SU-DHL-6 (cell line): ENCODE results near the gene DLX2.

Experiments
- H2AFZ ChIP-seq: fragments of 200-600 bp; sonication (generic); 2 replicates; pipeline ENCODE4 v1.6.1; 2014; ENCODE audit warnings: low read depth, mild to moderate bottlenecking, moderate library complexity, mixed read lengths, antibody characterized with exemption, low read length; ENCODE audit not compliant: severe bottlenecking
- H3F3A ChIP-seq: fragments of 200-600 bp; shearing (Covaris generic); 2 replicates; pipeline ENCODE4 v1.6.0; 2016; ENCODE audit warnings: antibody characterized with exemption, mild to moderate bottlenecking; ENCODE audit not compliant: insufficient read depth
- H3K27ac ChIP-seq: fragments of 200-600 bp; sonication (generic); 2 replicates; pipeline ENCODE4 v1.5.1; 2016; ENCODE audit warnings: low read depth, mild to moderate bottlenecking, low read length, moderate library complexity, mixed read lengths
- H3K27me3 ChIP-seq: fragments of 200-600 bp; sonication (generic), shearing (Covaris generic); 2 replicates; pipeline ENCODE4 v1.6.0; 2014; ENCODE audit warnings: mild to moderate bottlenecking, low read length
- H3K36me3 ChIP-seq: fragments of 200-600 bp; sonication (generic); 2 replicates; pipeline ENCODE4 v1.6.1; 2014; ENCODE audit warnings: mild to moderate bottlenecking, low read length, mixed read lengths
- H3K4me2 ChIP-seq: fragments of 300-600, 200-600 bp; shearing (Covaris generic), sonication (generic); 2 replicates; pipeline ENCODE4 v1.6.0; 2014; ENCODE audit warnings: low read length, low read depth, mild to moderate bottlenecking; ENCODE audit not compliant: poor library complexity, severe bottlenecking
- H3K4me3 ChIP-seq: fragments of 200-600 bp; sonication (generic); 2 replicates; pipeline ENCODE4 v1.5.1; 2014; ENCODE audit warnings: antibody characterized with exemption, low read length, mild to moderate bottlenecking, mixed read lengths; ENCODE audit not compliant: insufficient read depth, poor library complexity, severe bottlenecking
- H3K79me2 ChIP-seq: fragments of 200-600 bp; sonication (generic); 2 replicates; pipeline ENCODE4 v1.6.1; 2014; ENCODE audit warnings: mild to moderate bottlenecking, low read length, moderate library complexity; ENCODE audit not compliant: insufficient read depth
- H3K9ac ChIP-seq: fragments of 200-600 bp; sonication (generic); 2 replicates; pipeline ENCODE4 v1.7.0; 2014; ENCODE audit warnings: mild to moderate bottlenecking, low read length
- H3K9me2 ChIP-seq: fragments of 200-600 bp; sonication (generic); replicated peaks from 2 replicates; pipeline ENCODE4 v1.6.1; 2014; ENCODE audit warnings: low read length; ENCODE audit not compliant: insufficient read depth
- H3K9me3 ChIP-seq: fragments of 200-600 bp; sonication (generic); 2 replicates; pipeline ENCODE4 v1.6.1; 2014; ENCODE audit warnings: low read length, mixed read lengths; ENCODE audit not compliant: insufficient read depth
- H4K20me1 ChIP-seq: fragments of 200-600 bp; sonication (generic); 2 replicates; pipeline ENCODE4 v1.6.1; 2014; ENCODE audit warnings: low read depth, mild to moderate bottlenecking, antibody characterized with exemption, low read length, moderate library complexity, mixed read lengths
- EZH2phosphoT487 ChIP-seq: fragments of 200-600 bp; sonication (generic), shearing (Covaris generic); conservative IDR thresholded peaks from 2 replicates; pipeline ENCODE4 v1.6.1; 2018; ENCODE audit warnings: mild to moderate bottlenecking, antibody characterized with exemption, low read length, moderate library complexity, mixed read lengths
- TF ChIP-seq, protein P1 (sequence below): fragments of 200-600 bp; sonication (generic); IDR thresholded peaks from one replicate; pipeline ENCODE4 v1.5.1; 2017; ENCODE audit warnings: antibody characterized with exemption, mild to moderate bottlenecking, low read length, moderate library complexity; ENCODE audit not compliant: insufficient read depth, poor library complexity, severe bottlenecking

Gene DLX2

DNA sequence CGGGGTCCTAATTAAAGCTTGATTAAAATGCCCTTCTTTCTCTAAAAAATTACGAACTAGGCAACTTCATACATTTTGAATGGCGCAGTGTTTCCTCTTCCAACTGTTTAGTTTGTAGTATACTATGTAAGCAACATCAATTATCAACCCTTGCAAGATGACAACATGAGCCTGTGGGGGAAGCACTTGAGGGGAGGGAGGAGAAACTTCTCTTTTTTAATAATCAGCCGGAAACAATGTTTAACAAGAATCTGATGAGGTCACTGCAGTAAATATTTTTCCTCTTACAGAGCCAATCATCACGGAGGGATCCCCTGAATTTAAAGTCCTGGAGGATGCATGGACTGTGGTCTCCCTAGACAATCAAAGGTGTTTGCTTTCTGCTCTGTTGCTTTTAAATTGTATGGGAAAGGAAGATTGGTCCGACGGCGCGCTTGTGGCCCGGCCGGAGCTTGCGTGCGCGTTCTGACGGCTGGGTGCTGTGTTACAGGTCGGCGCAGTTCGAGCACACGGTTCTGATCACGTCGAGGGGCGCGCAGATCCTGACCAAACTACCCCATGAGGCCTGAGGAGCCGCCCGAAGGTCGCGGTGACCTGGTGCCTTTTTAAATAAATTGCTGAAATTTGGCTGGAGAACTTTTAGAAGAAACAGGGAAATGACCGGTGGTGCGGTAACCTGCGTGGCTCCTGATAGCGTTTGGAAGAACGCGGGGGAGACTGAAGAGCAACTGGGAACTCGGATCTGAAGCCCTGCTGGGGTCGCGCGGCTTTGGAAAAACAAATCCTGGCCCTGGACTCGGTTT, 22.7 kb downstream of the DLX2 start:
- H3K9ac ChIP-seq, result no peak overlapping the region
- H3K27ac ChIP-seq, result no peak overlapping the region
- H3K4me2 ChIP-seq, result no peak overlapping the region
- H4K20me1 ChIP-seq, result no peaks in the 10 kb centered on the region
- H3K9me3 ChIP-seq, result no peaks in the 10 kb centered on the region
- H3K9me2 ChIP-seq, result no peaks in the 10 kb centered on the region
- no peaks in the 10 kb centered on the region for H3K36me3 ChIP-seq
- TF ChIP-seq EZH2phosphoT487, result no peak
- TF ChIP-seq, protein P1, sequence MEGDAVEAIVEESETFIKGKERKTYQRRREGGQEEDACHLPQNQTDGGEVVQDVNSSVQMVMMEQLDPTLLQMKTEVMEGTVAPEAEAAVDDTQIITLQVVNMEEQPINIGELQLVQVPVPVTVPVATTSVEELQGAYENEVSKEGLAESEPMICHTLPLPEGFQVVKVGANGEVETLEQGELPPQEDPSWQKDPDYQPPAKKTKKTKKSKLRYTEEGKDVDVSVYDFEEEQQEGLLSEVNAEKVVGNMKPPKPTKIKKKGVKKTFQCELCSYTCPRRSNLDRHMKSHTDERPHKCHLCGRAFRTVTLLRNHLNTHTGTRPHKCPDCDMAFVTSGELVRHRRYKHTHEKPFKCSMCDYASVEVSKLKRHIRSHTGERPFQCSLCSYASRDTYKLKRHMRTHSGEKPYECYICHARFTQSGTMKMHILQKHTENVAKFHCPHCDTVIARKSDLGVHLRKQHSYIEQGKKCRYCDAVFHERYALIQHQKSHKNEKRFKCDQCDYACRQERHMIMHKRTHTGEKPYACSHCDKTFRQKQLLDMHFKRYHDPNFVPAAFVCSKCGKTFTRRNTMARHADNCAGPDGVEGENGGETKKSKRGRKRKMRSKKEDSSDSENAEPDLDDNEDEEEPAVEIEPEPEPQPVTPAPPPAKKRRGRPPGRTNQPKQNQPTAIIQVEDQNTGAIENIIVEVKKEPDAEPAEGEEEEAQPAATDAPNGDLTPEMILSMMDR, result no peak
- H3F3A ChIP-seq, result no peaks in the 10 kb centered on the region
- H2AFZ ChIP-seq, result no peak overlapping the region
- no peaks in the 10 kb centered on the region for H3K27me3 ChIP-seq
- no peaks in the 10 kb centered on the region for H3K79me2 ChIP-seq
- no peak overlapping the region for H3K4me3 ChIP-seq

DNA sequence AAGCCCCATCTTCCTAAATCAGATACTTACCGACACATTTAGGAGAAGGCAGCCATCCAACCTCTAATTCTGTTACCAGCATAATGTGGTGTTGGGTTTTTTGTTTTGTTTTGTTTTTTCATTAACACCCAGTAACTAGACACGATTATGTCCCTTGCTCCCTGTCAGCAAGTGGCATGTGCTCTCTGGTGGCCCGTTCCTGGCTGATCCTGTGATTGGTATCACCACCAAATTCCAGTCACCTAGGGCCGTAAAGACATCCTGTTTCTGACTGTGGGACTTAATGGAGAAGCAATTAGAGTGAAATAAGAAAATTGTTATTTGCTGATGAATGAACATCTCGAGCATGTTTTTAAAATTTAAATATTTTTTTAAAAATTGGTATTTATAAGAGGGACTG, 23.3 kb downstream of the DLX2 start:
- Histone ChIP-seq H3F3A (no peaks in the 10 kb centered on the region), H3K4me2 (no peak overlapping the region), H4K20me1 (no peaks in the 10 kb centered on the region), H3K27me3 (no peaks in the 10 kb centered on the region), H3K9ac (no peak overlapping the region), H3K27ac (no peak overlapping the region), H3K9me3 (no peaks in the 10 kb centered on the region), H3K4me3 (no peak overlapping the region), H3K9me2 (no peaks in the 10 kb centered on the region), H3K36me3 (no peaks in the 10 kb centered on the region), H2AFZ (no peak overlapping the region), H3K79me2 (no peaks in the 10 kb centered on the region)
- TF ChIP-seq EZH2phosphoT487, result no peak
- TF ChIP-seq, protein P1, result no peak

DNA sequence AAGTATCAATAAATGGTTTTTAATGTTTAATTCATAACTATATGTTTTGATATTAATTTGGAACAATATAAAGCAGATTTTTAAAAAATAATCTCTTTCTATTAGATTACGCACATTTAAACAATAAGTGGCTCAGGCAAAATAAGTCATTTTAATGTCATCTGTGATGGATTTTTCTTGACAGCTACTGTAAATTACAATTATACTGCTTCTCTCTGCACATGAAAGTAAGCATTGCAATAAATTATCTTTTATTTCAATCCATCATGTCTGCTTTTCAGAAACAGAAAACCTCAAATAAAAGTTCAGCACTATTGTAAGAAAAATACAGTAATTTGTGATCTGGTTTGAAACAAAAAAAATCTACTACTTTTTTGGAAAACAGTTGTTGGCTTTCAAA, 28.4 kb downstream of the DLX2 start:
- Histone ChIP-seq H3K9me3 (no peaks in the 10 kb centered on the region), H4K20me1 (no peaks in the 10 kb centered on the region), H3K4me2 (no peak overlapping the region), H3K9ac (no peak overlapping the region), H3K9me2 (no peaks in the 10 kb centered on the region), H3K79me2 (no peaks in the 10 kb centered on the region), H3K4me3 (no peak overlapping the region), H2AFZ (no peak overlapping the region), H3K36me3 (no peaks in the 10 kb centered on the region), H3F3A (no peaks in the 10 kb centered on the region), H3K27me3 (no peaks in the 10 kb centered on the region), H3K27ac (no peak overlapping the region)
- TF ChIP-seq, protein P1, result no peak
- TF ChIP-seq EZH2phosphoT487, result no peak
